Choroid plexus epithelial cell (primary cell): Measurements from ENCODE around the gene SHISA2.

Source experiments
- DNase-seq: peaks from one replicate; pipeline ENCODE4 v3.0.0-alpha.2; 2010; ENCODE audit warnings: low read depth
- H3K4me3 ChIP-seq: 2 replicates; pipeline ENCODE4 v1.5.1; 2011; ENCODE audit warnings: low read depth, mild to moderate bottlenecking, control low read depth, low read length, moderate library complexity
- TF ChIP-seq, protein P1 (sequence below): conservative IDR thresholded peaks from 2 replicates; pipeline ENCODE4 v1.5.1; 2011; ENCODE audit warnings: low read depth, mild to moderate bottlenecking, control low read depth, inconsistent platforms, low read length, moderate library complexity

SHISA2 gene

DNA sequence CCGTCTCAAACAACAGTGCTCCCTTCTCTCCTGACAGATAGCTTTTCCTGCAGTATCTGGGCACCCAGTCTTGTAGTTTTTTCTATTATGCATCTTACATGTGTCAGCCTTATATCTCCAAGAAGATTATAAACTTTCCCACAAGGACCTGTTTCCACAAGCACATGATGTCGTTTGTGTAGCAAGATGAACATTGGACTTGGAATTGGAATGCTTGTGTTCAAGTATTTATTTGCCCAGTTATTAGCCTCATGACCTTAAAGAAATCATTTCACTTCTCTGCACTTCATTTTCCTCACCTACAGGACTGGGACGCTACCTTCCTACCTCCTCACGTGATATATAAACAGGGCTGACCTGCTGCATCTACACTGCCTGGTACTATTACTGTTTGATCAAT, 21.5 kb downstream of the SHISA2 start:
- TF ChIP-seq, protein P1, sequence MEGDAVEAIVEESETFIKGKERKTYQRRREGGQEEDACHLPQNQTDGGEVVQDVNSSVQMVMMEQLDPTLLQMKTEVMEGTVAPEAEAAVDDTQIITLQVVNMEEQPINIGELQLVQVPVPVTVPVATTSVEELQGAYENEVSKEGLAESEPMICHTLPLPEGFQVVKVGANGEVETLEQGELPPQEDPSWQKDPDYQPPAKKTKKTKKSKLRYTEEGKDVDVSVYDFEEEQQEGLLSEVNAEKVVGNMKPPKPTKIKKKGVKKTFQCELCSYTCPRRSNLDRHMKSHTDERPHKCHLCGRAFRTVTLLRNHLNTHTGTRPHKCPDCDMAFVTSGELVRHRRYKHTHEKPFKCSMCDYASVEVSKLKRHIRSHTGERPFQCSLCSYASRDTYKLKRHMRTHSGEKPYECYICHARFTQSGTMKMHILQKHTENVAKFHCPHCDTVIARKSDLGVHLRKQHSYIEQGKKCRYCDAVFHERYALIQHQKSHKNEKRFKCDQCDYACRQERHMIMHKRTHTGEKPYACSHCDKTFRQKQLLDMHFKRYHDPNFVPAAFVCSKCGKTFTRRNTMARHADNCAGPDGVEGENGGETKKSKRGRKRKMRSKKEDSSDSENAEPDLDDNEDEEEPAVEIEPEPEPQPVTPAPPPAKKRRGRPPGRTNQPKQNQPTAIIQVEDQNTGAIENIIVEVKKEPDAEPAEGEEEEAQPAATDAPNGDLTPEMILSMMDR: no peak
- no peak for DNase-seq
- H3K4me3 ChIP-seq: no peak overlapping the region

DNA sequence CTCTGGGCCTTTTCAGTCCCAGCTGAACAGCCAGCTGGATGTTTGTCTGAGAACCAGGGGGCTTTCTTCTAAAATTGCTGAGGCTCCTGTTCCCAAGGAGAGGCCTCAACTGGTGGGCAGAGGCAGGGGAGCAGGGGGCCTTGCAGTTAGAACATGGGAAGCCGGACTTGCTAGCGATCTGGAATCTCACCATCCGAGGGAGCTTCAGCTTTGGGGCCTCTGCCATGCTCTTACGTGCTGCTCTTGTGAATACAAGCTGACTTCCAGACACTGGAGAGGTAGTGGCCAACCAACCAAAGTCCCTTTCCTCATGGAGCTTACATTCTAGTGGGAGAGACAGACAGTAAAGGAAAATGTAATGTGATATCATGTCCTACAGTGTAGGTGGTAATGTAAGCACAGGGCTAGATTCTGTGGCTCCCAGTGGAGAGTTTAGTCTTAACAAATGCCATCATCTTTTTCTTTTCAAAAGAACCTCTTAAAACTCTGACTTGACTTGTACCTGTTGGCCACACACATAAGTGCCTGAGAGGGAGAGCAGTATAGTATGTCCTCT, 22.2 kb downstream of the SHISA2 start:
- TF ChIP-seq, protein P1: no peak
- no peak overlapping the region for H3K4me3 ChIP-seq
- DNase-seq: no peak

DNA sequence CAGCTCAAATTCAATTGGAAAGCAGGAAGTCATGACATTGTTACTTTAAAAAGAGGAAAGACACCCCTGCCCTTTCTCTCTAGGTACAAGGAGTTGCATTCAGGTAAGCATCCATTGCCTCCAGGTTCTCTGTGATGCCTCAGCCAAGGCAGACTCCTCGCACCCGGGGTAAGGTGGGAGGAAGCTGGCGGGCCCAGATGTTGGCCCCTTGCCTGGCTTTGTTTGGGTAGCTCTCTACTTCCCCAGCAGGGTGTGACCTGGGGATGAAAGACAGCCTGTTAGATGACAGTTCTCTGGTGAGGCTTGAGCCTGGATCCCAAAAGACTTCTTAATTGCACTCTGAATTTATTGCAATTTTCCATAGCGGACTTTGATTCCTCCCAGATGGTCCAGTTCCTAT, 25.6 kb downstream of the SHISA2 start:
- TF ChIP-seq, protein P1: no peak
- no peak overlapping the region for H3K4me3 ChIP-seq
- DNase-seq: no peak

DNA sequence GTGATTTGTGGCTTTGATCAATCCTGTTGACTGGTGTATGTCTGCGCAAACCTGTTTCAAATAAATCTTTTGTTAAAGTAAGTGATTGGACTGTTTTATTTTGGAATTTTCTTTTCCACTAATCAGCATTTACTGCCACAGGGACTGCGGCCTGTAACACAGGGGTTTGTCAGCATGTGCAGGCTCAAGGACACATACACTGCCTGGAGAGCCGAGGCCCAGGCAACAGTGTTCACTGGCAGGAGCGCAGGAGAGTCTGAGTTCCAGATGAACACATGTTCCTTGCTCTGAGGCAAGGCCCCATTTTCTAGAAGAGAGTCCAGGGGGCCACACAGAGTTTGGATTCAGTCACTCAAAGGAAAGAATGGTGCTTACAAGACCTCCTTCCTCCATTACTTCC, 26.0 kb downstream of the SHISA2 start:
- H3K4me3 ChIP-seq: no peak overlapping the region
- TF ChIP-seq, protein P1: no peak
- DNase-seq: no peak

DNA sequence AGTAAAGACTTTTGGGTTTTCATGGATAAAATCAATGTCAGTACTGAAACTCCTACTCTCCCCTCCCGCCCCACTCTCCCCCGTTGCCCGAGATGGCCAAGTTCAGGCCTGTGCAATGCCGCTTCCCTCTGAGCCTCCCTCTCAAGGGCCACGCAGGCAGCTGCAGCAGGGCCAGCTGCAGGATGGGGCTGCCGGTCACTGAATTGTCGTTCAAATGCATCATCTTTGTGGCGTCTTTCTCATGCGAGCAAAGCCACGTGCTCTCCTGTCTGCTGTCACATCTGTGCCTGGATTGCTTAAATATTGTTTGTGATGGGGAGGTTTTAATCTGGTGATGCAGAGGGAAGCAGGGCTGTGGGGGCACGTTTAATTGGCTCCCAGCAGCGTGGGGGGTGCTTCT, 26.6 kb downstream of the SHISA2 start:
- TF ChIP-seq, protein P1: no peak
- no peak for DNase-seq
- no peak overlapping the region for H3K4me3 ChIP-seq

DNA sequence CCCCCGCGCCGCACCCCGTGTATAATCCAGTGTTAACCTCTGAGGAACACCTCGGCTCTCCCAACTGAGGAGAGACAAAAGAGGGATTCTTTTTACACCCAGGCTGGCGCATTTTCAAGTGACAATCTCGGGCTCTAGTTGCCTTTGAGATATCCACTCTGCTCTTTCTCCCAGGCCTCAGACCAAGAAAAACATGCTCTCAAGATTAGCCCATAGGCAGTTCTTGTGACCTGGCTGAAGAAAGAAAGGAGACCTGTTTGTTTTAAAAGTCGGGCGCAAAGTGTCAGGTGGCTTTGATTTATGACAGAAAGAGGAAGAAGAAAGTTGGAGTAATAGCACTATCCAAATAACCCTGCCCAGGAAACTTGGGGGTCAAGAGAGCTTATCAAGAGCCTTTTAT, 27.3 kb downstream of the SHISA2 start:
- TF ChIP-seq, protein P1: no peak
- peak; percentile 54 for DNase-seq
- no peak overlapping the region for H3K4me3 ChIP-seq

DNA sequence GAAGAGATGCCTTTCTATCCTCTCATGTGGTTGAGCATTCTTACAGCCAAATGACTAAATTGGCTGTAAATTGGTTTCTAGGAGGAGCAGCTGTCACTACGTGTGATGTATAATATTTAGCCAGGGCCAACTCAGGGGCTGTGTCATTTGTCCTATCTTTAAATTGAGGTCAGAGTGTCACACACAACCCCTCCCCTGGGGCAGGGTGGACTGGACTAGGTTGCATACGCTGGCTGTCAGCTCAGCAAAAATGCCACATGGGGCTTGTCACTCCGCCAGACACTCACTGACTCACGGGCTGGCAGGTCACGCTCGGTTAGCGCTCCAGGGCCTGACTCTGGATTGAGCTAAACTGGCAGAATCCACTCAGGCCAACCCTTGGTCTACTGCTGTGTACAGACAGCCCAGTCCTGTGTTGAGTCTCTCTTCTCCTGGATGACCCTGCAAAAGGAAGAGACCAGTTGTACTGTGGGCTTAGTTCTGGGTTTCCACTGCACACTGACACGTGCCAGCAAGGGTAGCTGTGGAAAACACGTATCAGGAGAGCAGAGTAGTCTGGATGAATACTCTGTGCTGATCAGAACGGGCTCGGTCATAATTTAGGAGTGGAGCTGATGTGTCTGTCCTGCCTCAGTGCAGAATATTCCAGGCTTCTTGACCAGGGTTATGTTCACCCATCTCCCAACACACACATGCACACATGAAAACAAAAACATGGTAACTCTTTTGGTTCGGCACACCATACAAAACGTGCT, 29.1 kb downstream of the SHISA2 start:
- DNase-seq: peak; percentile 26
- no peak overlapping the region for H3K4me3 ChIP-seq
- TF ChIP-seq, protein P1: no peak
